Suppressor macrophage treated with lipopolysaccharide for 1 hour (primary cell): ENCODE results near the gene TYRO3.

ENCODE experiments used
- DNase-seq, 3 donors: peaks; one replicate each; pipeline ENCODE4 v3.0.0-alpha.2; 2020 to 2022

The TYRO3 gene

GRCh38 chr15:41558400-41559238, at the start of gene TYRO3:
Gene TYRO3 (plus strand): TSS chr15:41559212. CDS start chr15:41559258, 46 bp downstream.
- DNase-seq: peak; percentile 62 to 88 (median 80)

- DNase-seq: no peak
Observed at GRCh38 chr15:41510728-41511127, 48.3 kb upstream of the TYRO3 start.

- no peak for DNase-seq
Observed at GRCh38 chr15:41511331-41511898, 47.6 kb upstream of the TYRO3 start.

GRCh38 chr15:41511899-41512369, 47.1 kb upstream of the TYRO3 start:
- DNase-seq: peak in 1 of 3 donors; percentile 30

GRCh38 chr15:41512512-41512939, 46.5 kb upstream of the TYRO3 start:
- no peak for DNase-seq

GRCh38 chr15:41512940-41513505, 46.0 kb upstream of the TYRO3 start:
- DNase-seq: peak; percentile 30 to 62 (median 38)

- no peak for DNase-seq
Observed at GRCh38 chr15:41513506-41514227, 45.3 kb upstream of the TYRO3 start, which contains the start of gene LTK. Gene LTK (minus strand): TSS chr15:41513827. CDS start chr15:41513709, 118 bp downstream.

- DNase-seq: no peak
Observed at GRCh38 chr15:41517895-41518449, 41.0 kb upstream of the TYRO3 start.

GRCh38 chr15:41520636-41521035, 38.4 kb upstream of the TYRO3 start:
- DNase-seq: no peak

- no peak for DNase-seq
Observed at GRCh38 chr15:41521614-41522013, 37.4 kb upstream of the TYRO3 start.

- DNase-seq: no peak
Observed at GRCh38 chr15:41523097-41523496, 35.9 kb upstream of the TYRO3 start.

- DNase-seq: peak; percentile 24 to 25 (median 25)
Observed at GRCh38 chr15:41530363-41530956, 28.6 kb upstream of the TYRO3 start.

GRCh38 chr15:41535544-41535943, 23.5 kb upstream of the TYRO3 start:
- no peak for DNase-seq

GRCh38 chr15:41536866-41537265, 22.1 kb upstream of the TYRO3 start:
- DNase-seq: no peak

- no peak for DNase-seq
Observed at GRCh38 chr15:41543521-41543870, 15.5 kb upstream of the TYRO3 start.

GRCh38 chr15:41544650-41545015, 14.4 kb upstream of the TYRO3 start:
- DNase-seq: peak; percentile 33 to 44 (median 34)

GRCh38 chr15:41545218-41545617, 13.8 kb upstream of the TYRO3 start:
- no peak for DNase-seq

GRCh38 chr15:41546851-41547786, 11.9 kb upstream of the TYRO3 start:
- DNase-seq: peak; percentile 29 to 49 (median 36)

GRCh38 chr15:41550066-41550775, 8.8 kb upstream of the TYRO3 start:
- DNase-seq: no peak

GRCh38 chr15:41553731-41554130, 5.3 kb upstream of the TYRO3 start:
- DNase-seq: peak in 2 of 3 donors; percentile 43 to 55

- no peak for DNase-seq
Observed at GRCh38 chr15:41554343-41554742, 4.7 kb upstream of the TYRO3 start.
